ENCODE results near the gene BEND3.

GRCh38 chr6:107128577-107128976 is 13.3 kb upstream of the BEND3 start:
- TF ChIP-seq POLR2A (IDR thresholded peaks at IDR 0.05) (no peak), CTCF (IDR thresholded peaks at IDR 0.05) (no peak)
